ENCODE results near the gene MRTFA.
A peak's percentile ranks its signal among the peaks of the same experiment; 100 is the strongest.

MRTFA gene

DNA sequence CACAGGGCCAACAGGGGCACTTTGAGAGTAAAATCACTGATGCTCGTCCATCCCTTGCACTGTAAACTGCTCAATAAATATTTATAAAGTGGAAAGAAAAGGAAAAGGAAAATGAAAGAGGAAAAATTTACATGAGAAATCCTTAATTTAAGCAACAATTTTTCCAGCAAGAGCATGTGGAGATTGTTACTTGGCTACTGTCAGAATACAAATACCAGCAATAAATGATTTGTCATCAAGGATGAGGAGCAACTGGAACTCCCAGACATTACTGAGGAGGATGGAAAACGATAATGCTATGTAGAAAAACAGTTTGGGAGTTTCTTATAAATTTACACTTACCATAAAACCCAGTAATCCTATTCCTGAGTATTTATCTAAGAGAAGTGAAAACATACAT, 143.1 kb downstream of the MRTFA start:
- DNase-seq (ENCODE audit: low read depth) = no peak
- no peak overlapping the region for H3K4me3 ChIP-seq (ENCODE audit: control insufficient read depth, low read depth, low read length)
- no peak for TF ChIP-seq CTCF (IDR thresholded peaks at IDR 0.05; ENCODE audit: control insufficient read depth, insufficient read depth, low read depth, low read length, missing control alignments)

- no peak for TF ChIP-seq CTCF (IDR thresholded peaks at IDR 0.05; ENCODE audit: control insufficient read depth, insufficient read depth, low read depth, low read length, missing control alignments)
- DNase-seq (ENCODE audit: low read depth) = no peak
- no peak overlapping the region for H3K4me3 ChIP-seq (ENCODE audit: control insufficient read depth, low read depth, low read length)
These were observed 144.4 kb downstream of the MRTFA start for GRCh38 chr22:40491990-40492631.

DNA sequence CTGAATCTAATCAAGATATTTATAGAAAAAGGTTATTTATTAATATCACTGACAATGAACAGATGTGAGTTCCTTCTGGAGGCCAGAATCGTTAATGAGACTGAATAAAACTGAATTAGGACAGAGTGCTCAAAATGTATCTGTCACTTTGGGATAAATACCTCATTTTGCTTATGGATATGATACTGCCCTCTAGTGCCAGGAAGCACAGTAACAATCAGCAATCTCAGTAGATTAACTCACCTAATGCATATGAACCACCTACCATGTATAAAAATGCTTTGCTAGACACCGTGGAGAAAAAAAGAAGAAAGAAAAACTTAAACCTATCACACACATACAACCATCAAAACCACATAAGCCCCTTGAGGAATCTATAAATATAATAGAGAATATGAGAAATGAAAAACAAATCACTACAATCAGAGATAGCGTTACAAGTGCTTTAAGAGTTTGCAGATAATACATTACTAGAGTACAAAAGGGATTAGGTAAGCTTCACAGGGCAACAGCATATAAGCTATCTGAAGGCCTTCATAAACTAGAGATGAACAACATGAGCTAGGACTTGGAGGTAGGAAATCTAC, 148.8 kb downstream of the MRTFA start:
- DNase-seq (ENCODE audit: low read depth) = no peak
- H3K4me3 ChIP-seq (ENCODE audit: control insufficient read depth, low read depth, low read length) = no peak overlapping the region
- peak; percentile 67 for TF ChIP-seq CTCF (IDR thresholded peaks at IDR 0.05; ENCODE audit: control insufficient read depth, insufficient read depth, low read depth, low read length, missing control alignments)

DNA sequence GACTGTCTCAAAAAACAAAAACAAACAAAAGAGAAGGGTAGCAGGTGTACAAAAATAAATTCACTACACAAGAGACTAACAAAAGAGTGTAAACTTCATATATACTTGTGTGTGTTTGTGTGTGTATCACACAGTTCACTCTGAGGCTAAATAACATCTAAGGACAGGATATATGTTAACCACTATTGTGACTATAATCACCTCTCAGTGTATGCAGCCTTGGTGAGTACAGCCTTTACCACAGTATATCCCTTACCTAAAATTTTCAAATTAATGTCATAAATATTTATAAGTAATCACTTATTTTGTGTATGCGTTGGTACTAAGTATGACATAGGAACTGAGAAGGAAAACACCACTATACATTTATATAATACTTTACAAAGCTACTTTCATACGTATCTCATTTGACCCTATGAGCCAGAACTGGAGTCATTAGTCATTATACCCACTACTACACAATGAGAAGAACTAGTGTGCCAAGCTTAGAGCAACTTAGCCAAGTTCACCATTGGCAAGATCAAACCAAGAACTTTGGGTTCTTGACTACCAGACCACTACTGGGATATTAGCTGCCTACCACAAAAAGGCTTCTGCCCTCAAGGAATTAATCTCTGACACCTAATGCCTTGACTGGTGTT, 149.4 kb downstream of the MRTFA start:
- no peak for TF ChIP-seq CTCF (IDR thresholded peaks at IDR 0.05; ENCODE audit: control insufficient read depth, insufficient read depth, low read depth, low read length, missing control alignments)
- H3K4me3 ChIP-seq (ENCODE audit: control insufficient read depth, low read depth, low read length) = no peak overlapping the region
- no peak for DNase-seq (ENCODE audit: low read depth)

DNA sequence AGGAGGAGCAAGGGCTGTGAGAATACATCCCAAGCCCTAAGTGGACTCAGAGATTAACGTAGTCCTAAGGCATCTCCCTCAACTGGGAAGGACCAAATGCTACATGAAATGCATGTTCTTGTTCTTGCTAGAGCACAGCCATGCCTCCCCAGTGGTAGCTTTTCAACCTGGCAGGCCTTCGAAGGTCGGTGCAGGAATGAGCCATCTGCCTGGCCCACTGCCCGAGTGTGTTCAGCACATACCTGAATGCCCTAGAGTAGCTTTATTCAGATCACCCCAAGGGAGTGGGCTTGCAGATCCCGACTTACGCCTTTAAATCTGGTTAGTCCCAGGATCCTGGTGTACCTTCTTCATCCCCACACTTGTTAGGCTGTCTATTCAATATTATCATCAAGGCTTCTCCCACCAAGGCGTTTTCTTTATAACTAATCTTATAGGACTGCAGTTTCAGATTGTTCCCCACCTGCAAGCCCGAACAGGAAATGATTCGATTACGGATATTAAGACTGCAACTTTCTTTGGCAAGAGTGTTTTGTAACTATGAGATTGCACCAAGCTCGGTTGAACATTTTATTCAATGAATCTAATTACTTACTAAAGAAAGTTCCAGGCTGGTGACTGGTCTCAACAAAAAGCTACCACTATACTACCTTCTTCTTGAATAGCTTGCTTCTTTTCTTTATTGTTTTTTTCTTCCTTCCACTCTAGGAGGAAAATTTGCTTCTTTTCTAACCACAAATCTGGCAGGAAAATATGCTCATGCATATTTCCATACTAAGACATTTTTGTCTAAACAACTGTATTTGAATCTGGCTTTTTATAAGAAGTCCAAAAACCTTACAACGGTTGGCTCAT, 150.5 kb downstream of the MRTFA start:
- TF ChIP-seq CTCF (IDR thresholded peaks at IDR 0.05; ENCODE audit: control insufficient read depth, insufficient read depth, low read depth, low read length, missing control alignments) = no peak
- no peak overlapping the region for H3K4me3 ChIP-seq (ENCODE audit: control insufficient read depth, low read depth, low read length)
- no peak for DNase-seq (ENCODE audit: low read depth)

DNA sequence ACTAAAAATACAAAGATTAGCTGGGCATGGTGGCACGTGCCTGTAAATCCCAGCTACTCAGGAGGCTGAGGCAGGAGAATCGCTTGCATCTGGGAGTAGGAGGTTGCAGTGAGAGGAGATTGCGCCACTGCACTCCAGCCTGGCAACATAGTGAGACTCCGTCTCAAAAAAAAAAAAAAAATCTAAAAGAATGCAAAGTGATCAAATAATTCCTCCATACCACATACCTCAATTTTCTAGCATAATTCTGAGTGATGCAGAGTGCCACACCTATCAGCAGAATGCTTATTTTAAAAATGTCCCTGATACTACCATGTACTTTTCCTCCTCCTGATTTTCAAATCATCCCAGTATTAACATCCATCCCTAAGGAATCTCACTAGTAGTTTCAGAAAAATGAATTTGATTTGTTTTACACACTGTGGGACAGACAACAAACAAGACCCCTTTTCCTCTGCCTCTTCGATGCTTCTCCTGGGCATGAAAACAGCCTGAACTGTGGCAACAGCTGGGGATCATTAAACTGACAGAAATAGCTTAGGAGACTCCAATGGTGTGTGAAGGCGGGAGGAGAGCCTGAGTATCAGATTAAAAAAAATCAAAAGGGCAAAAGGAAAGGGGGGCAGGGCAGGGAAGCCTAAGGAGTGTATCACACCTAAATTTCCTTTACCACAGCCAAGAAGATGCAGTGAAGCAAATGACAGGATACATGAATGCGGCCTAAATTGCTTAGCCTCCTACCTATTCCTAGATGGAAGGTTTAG, 151.4 kb downstream of the MRTFA start:
- no peak overlapping the region for H3K4me3 ChIP-seq (ENCODE audit: control insufficient read depth, low read depth, low read length)
- no peak for TF ChIP-seq CTCF (IDR thresholded peaks at IDR 0.05; ENCODE audit: control insufficient read depth, insufficient read depth, low read depth, low read length, missing control alignments)
- DNase-seq (ENCODE audit: low read depth) = no peak
